ENCODE data around the gene TMEM109.

DNA sequence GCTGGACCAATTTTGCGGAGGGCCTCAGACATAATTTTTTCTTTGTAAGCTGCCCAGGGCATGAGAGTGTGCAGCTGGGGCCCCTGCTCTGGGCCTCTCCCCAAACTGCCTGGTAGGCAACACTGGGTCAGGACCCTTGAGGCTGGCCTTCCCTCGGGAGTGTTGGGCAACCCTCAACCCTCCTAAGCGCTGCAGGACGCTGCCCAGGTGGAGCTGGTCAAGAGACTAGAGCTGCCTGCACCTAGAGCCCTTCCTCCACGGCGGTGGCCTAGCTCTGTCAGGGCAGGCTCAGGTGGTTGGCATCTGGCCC is 9.8 kb downstream of the TMEM109 start:
- no peak for TF ChIP-seq SUZ12 (IDR thresholded peaks at IDR 0.05; ENCODE audit: extremely low read depth, insufficient read depth, insufficient read length)
- TF ChIP-seq YY1 (IDR thresholded peaks at IDR 0.05; ENCODE audit: insufficient read depth, insufficient read length), result no peak
- no peak for TF ChIP-seq ZNF274 (IDR thresholded peaks at IDR 0.05; ENCODE audit: low read depth, low read length)
